Common myeloid progenitor, CD34-positive (primary cell): ENCODE data around the gene PCAT7.

Source experiments
- CTCF ChIA-PET: fragments of 350-600 bp; sonication (Branson Sonifier 250); formaldehyde crosslinking; loops from one replicate; lab custom pipeline; 2021; ENCODE audit warnings: antibody characterized with exemption; lab: Charles Lee
- POLR2A ChIA-PET: fragments of 350-600 bp; sonication (Branson Sonifier 250); formaldehyde crosslinking; loops from one replicate; lab custom pipeline; 2021; ENCODE audit warnings: antibody characterized with exemption; lab: Charles Lee
- DNase-seq, 3 donors: peaks; one replicate each; pipeline versions ENCODE4 v3.0.0 to v3.0.0-alpha.2; 2013
- H3K27ac ChIP-seq, 2 experiments: 1 replicate in 1 of 2; 2 replicates in 1 of 2; pipeline ENCODE4 v1.7.0; 2013; ENCODE audit warnings: inconsistent platforms in 2 of 2, low read length in 2 of 2, mild to moderate bottlenecking in 2 of 2, low read depth in 1 of 2, moderate library complexity in 1 of 2; ENCODE audit not compliant: severe bottlenecking in 2 of 2, insufficient read depth in 1 of 2, poor library complexity in 1 of 2
- H3K27me3 ChIP-seq, 5 experiments: replicated peaks in 2 of 5; 1 replicate in 3 of 5; 2 replicates in 2 of 5; pipeline versions ENCODE4 v1.6.1 to v1.7.0; 2013; ENCODE audit warnings: low read length in 4 of 5, mild to moderate bottlenecking in 2 of 5, moderate library complexity in 2 of 5, inconsistent platforms in 1 of 5; ENCODE audit not compliant: insufficient read depth in 5 of 5, control insufficient read depth in 4 of 5
- H3K36me3 ChIP-seq, 4 experiments: 1 replicate in 2 of 4; 2 replicates in 2 of 4; pipeline versions ENCODE4 v1.6.1 to v1.7.0; 2013; ENCODE audit warnings: low read length in 3 of 4, control low read depth in 1 of 4, mild to moderate bottlenecking in 1 of 4; ENCODE audit not compliant: control insufficient read depth in 4 of 4, insufficient read depth in 4 of 4
- H3K4me1 ChIP-seq, 4 experiments: 1 replicate in 3 of 4; 2 replicates in 1 of 4; pipeline versions ENCODE4 v1.6.1 to v1.7.1; 2013; ENCODE audit warnings: low read length in 3 of 4, mild to moderate bottlenecking in 3 of 4, control low read depth in 1 of 4, inconsistent platforms in 1 of 4, moderate library complexity in 1 of 4; ENCODE audit not compliant: control insufficient read depth in 4 of 4, insufficient read depth in 4 of 4; ENCODE audit errors: control extremely low read depth in 1 of 4
- H3K4me3 ChIP-seq, 7 experiments: 1 replicate in 4 of 7; 2 replicates in 3 of 7; pipeline versions ENCODE4 v1.5.1 to v1.7.0; 2013; ENCODE audit warnings: mild to moderate bottlenecking in 7 of 7, low read length in 6 of 7, moderate library complexity in 6 of 7, inconsistent platforms in 2 of 7, low read depth in 2 of 7, control low read depth in 1 of 7; ENCODE audit not compliant: insufficient read depth in 4 of 7, control insufficient read depth in 1 of 7; ENCODE audit errors: extremely low read depth in 1 of 7
- H3K9me3 ChIP-seq, 5 experiments: 1 replicate in 4 of 5; 2 replicates in 1 of 5; pipeline versions ENCODE4 v1.6.1 to v1.7.1; 2013; ENCODE audit warnings: low read length in 4 of 5, mild to moderate bottlenecking in 2 of 5, inconsistent platforms in 1 of 5, low read depth in 1 of 5, moderate library complexity in 1 of 5; ENCODE audit not compliant: control insufficient read depth in 4 of 5, insufficient read depth in 2 of 5; ENCODE audit errors: control extremely low read depth in 1 of 5
- WGBS: methylation state at CpG from one replicate; pipeline ENCODE4 v1.1.5; 2013; ENCODE audit not compliant: insufficient coverage; 5-methylcytosine and 5-hydroxymethylcytosine counted together

Gene PCAT7

DNA sequence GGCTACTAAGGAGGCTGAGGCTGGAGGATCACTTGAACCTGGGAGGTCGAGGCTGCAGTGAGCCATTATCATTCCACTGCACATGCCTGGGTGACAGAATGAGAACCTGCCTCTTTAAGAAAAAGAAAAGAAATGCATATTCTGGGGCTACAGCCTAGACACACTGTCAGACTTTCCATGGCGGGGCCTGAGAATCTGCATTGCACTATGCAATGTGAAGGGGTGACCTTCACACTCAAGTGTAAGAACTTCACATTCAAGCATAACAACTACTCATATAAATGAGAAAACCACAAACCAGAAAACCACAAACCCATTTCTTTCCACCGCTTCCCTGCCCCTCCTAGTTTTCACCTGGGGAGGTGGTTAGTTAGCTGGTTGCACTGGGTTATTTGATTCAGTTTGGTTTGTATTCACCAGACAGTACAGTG lies 56.8 kb downstream of the PCAT7 start:
- ChIA-PET POLR2A (no interaction called here), CTCF (interaction anchor here (1.0 to 1.2 kb wide), 2 partner anchors 8 to 19 kb away, joined by 3 to 4 read pairs; no protein-coding TSS in a partner anchor)
- Histone ChIP-seq H3K27ac (no peak overlapping the region), H3K4me3 (no peak overlapping the region), H3K9me3 (no peaks in the 10 kb centered on the region), H3K4me1 (peaks cover 0 to 8% (median 4%) of the 10 kb centered on the region in 4 experiments), H3K27me3 (peaks cover 0 to 17% (median 11%) of the 10 kb centered on the region in 5 experiments), H3K36me3 (no peaks in the 10 kb centered on the region)
- WGBS, result 100% methylated on average over 2 of the region's 3 CpGs
- DNase-seq, result peak in 2 of 3 donors; percentile 26 to 63

DNA sequence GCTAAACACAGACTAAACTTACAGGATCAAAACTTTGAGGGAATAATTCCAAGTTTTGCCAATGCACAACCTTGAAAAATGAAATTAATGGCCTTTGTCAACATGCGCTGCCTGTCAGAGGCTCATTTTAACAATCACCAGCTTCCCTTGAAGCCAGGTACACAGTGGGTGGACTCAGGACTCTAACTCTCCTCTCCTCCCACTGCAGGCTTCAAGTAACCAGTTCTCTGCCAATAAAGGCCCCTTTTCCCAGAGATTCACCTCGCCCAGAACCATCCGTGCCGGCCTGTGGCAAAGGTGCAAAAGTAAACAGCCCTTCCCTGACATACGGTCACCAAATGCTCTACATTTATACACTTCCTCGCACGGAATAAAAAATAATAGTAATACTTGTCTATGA lies 57.2 kb downstream of the PCAT7 start:
- no peak for DNase-seq
- Histone ChIP-seq H3K27ac (no peak overlapping the region), H3K36me3 (no peaks in the 10 kb centered on the region), H3K9me3 (no peaks in the 10 kb centered on the region), H3K4me1 (peaks cover 0 to 8% (median 4%) of the 10 kb centered on the region in 4 experiments), H3K27me3 (peaks cover 0 to 17% (median 9%) of the 10 kb centered on the region in 5 experiments), H3K4me3 (no peak overlapping the region)
- WGBS, result 92% methylated on average over 4 of the region's 7 CpGs
- ChIA-PET CTCF (interaction anchor here (1.0 to 1.2 kb wide), 3 partner anchors 8 to 44 kb away, joined by 3 to 4 read pairs (median 3); no protein-coding TSS in a partner anchor), POLR2A (no interaction called here)

DNA sequence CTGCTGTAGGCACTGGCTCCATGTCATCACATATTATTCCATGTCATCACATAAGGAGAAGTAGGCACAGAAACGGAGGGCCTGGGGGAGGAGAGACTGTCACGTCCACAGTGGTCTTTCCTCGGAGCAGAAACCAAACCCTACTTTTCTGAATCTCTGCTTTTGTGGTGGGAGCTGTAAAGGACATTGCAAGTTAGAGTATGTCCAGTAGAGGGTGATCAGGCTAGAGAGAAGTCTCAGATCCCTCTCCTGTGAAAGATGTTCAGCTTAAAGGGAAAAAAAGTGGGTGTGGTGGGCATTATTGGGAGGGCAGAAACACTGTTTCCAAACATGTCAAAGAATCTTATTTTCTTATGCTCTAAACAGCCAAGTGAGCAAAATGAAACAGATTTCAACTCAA lies 58.1 kb downstream of the PCAT7 start:
- 100% methylated on average over 2 of the region's 3 CpGs for WGBS
- ChIA-PET CTCF (interaction anchor here (1.0 kb wide), 1 partner anchor 43 kb away, joined by 3 read pairs; no protein-coding TSS in a partner anchor), POLR2A (no interaction called here)
- Histone ChIP-seq H3K9me3 (no peaks in the 10 kb centered on the region), H3K4me3 (no peak overlapping the region), H3K27me3 (peaks cover 0 to 14% (median 7%) of the 10 kb centered on the region in 5 experiments), H3K36me3 (no peaks in the 10 kb centered on the region), H3K27ac (no peak overlapping the region), H3K4me1 (peaks cover 0 to 7% (median 2%) of the 10 kb centered on the region in 4 experiments)
- DNase-seq, result peak in 2 of 3 donors; percentile 31 to 35

DNA sequence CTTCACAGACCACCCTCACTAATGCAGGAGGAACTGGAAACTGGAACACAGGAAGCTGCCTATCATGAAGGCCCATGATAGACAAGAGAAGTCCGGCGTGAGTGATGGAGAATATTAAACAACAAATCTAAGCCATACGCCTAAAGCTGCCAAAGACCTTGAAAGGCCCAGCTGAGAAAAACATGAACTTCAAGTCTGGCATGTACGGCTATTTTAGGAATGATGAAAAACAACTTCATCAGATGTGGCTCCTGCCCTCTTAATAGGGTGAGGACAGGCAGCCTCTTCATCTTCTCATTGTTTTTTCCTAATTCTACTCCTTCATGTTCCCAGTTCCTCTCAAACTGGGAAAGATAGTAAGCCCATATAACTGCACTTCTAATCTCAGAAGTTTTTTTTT lies 64.1 kb downstream of the PCAT7 start:
- 95% methylated on average over 4 of the region's 4 CpGs for WGBS
- Histone ChIP-seq H3K27me3 (peaks cover 0 to 3% (median 0%) of the 10 kb centered on the region in 5 experiments), H3K27ac (no peak overlapping the region), H3K4me1 (no peaks in the 10 kb centered on the region), H3K9me3 (no peaks in the 10 kb centered on the region), H3K36me3 (no peaks in the 10 kb centered on the region), H3K4me3 (no peak overlapping the region)
- CTCF ChIA-PET, result interaction anchor here (0.8 kb wide), 1 partner anchor 26 kb away, joined by 3 read pairs; no protein-coding TSS in a partner anchor
- DNase-seq, result no peak
- POLR2A ChIA-PET, result no interaction called here
